Liver (tissue), 9 donors: Measurements from ENCODE around the gene NIPAL1. TPM values are rescaled to one million over a fixed set of nuclear protein-coding genes. Genes with fewer than 3 reads are reported as not detected.

Experiments used
- DNase-seq: peaks from one replicate; pipeline ENCODE4 v3.0.0-alpha.2; 2017; ENCODE audit warnings: low spot score
- H3K27ac ChIP-seq, 2 donors: one replicate each; pipeline ENCODE4 v1.7.0; 2013; ENCODE audit warnings: inconsistent platforms in 2 of 2, low read length in 2 of 2, control low read depth in 1 of 2, low read depth in 1 of 2, mild to moderate bottlenecking in 1 of 2
- H3K27me3 ChIP-seq, 4 donors: one replicate each; pipeline versions ENCODE4 v1.6.1 to v1.7.0; 2013; ENCODE audit warnings: low read length in 3 of 4, inconsistent platforms in 1 of 4, mild to moderate bottlenecking in 1 of 4, moderate library complexity in 1 of 4; ENCODE audit not compliant: control insufficient read depth in 4 of 4, insufficient read depth in 4 of 4
- H3K36me3 ChIP-seq, 4 donors: one replicate each; pipeline versions ENCODE4 v1.6.1 to v1.7.0; 2013; ENCODE audit warnings: low read length in 3 of 4, mild to moderate bottlenecking in 3 of 4, low read depth in 1 of 4, moderate library complexity in 1 of 4; ENCODE audit not compliant: control insufficient read depth in 4 of 4, insufficient read depth in 3 of 4
- H3K4me1 ChIP-seq, 4 donors: one replicate each; pipeline versions ENCODE4 v1.6.1 to v1.7.0; 2013; ENCODE audit warnings: low read length in 3 of 4, mild to moderate bottlenecking in 3 of 4, moderate library complexity in 1 of 4; ENCODE audit not compliant: control insufficient read depth in 4 of 4, insufficient read depth in 4 of 4
- H3K4me3 ChIP-seq, 3 donors: one replicate each; pipeline versions ENCODE4 v1.6.1 to v1.7.0; 2013; ENCODE audit warnings: low read length in 3 of 3, control low read depth in 1 of 3, low read depth in 1 of 3, mild to moderate bottlenecking in 1 of 3
- H3K9ac ChIP-seq, 2 donors: one replicate each; pipeline ENCODE4 v1.7.0; 2013; ENCODE audit warnings: low read length in 2 of 2, mild to moderate bottlenecking in 2 of 2, moderate library complexity in 2 of 2, control low read depth in 1 of 2, low read depth in 1 of 2
- H3K9me3 ChIP-seq, 4 donors: one replicate each; pipeline versions ENCODE4 v1.6.1 to v1.7.0; 2013; ENCODE audit warnings: low read length in 3 of 4; ENCODE audit not compliant: control insufficient read depth in 4 of 4
- EGR1 ChIP-seq, 2 donors: IDR thresholded peaks; 2 replicates each; pipeline ENCODE4 v1.6.1; 2016 to 2018; ENCODE audit warnings: antibody characterized with exemption in 2 of 2, low read depth in 2 of 2
- FOXA1 ChIP-seq: IDR thresholded peaks from 2 replicates; pipeline ENCODE4 v1.6.1; 2016; ENCODE audit warnings: antibody characterized with exemption
- FOXA2 ChIP-seq: IDR thresholded peaks from 2 replicates; pipeline ENCODE4 v1.6.1; 2016; ENCODE audit warnings: antibody characterized with exemption
- GABPA ChIP-seq, 2 donors: IDR thresholded peaks in 1 of 2; conservative IDR thresholded peaks in 1 of 2; 2 replicates each; pipeline ENCODE4 v1.6.1; 2016; ENCODE audit warnings: antibody characterized with exemption in 2 of 2, mild to moderate bottlenecking in 1 of 2, moderate library complexity in 1 of 2
- HNF4A ChIP-seq, 2 donors: conservative IDR thresholded peaks; 2 replicates each; pipeline ENCODE4 v1.6.1; 2016; ENCODE audit warnings: antibody characterized with exemption in 2 of 2, mild to moderate bottlenecking in 2 of 2
- HNF4G ChIP-seq: IDR thresholded peaks from 2 replicates; pipeline ENCODE4 v1.6.1; 2016; ENCODE audit warnings: antibody characterized with exemption
- JUND ChIP-seq, 2 donors: IDR thresholded peaks; 2 replicates each; pipeline ENCODE4 v1.6.1; 2016; ENCODE audit warnings: antibody characterized with exemption in 2 of 2
- NR2F2 ChIP-seq: IDR thresholded peaks from 2 replicates; pipeline ENCODE4 v1.6.1; 2016; ENCODE audit warnings: antibody characterized with exemption
- RAD21 ChIP-seq, 2 donors: IDR thresholded peaks; 2 replicates each; pipeline ENCODE4 v1.6.1; 2016; ENCODE audit warnings: antibody characterized with exemption in 2 of 2, mild to moderate bottlenecking in 2 of 2
- RXRA ChIP-seq, 2 donors: IDR thresholded peaks; 2 replicates each; pipeline ENCODE4 v1.6.1; 2017 to 2018; ENCODE audit warnings: antibody characterized with exemption in 2 of 2, mild to moderate bottlenecking in 1 of 2
- SP1 ChIP-seq: IDR thresholded peaks from 2 replicates; pipeline ENCODE4 v1.6.1; 2018; ENCODE audit warnings: antibody characterized with exemption, mild to moderate bottlenecking
- TAF1 ChIP-seq: conservative IDR thresholded peaks from 2 replicates; pipeline ENCODE4 v1.6.1; 2016; ENCODE audit warnings: antibody characterized with exemption, mild to moderate bottlenecking
- YY1 ChIP-seq: IDR thresholded peaks from 2 replicates; pipeline ENCODE4 v1.6.1; 2016; ENCODE audit warnings: antibody characterized with exemption, mild to moderate bottlenecking
- WGBS: extraction: QIAGEN DNeasy Blood & Tissue Kit; methylation state at CpG from one replicate; pipeline ENCODE4 v1.1.7; 2013; 5-methylcytosine and 5-hydroxymethylcytosine counted together
- polyA plus RNA-seq, 2 donors: library from polyadenylated mRNA; stranded (reverse) in 1 of 2; unstranded in 1 of 2; fragments of 200-250 nt in 1 of 2; fragments of >200 nt in 1 of 2; fragmentation: Nextera tagmentation in 1 of 2; extraction: Ambion mirVana in 1 of 2; gene quantifications; one replicate each; pipeline versions ENCODE4 v1.2.1 to v1.2.3, GENCODE V29; 2013 to 2015
- total RNA-seq, 2 donors: library from RNA; depleted of rRNA; stranded (reverse); fragments of >200 nt; gene quantifications; one replicate each; pipeline ENCODE4 v1.2.3, GENCODE V29; 2014
- TF ChIP-seq, protein P1 (sequence below): IDR thresholded peaks from 2 replicates; pipeline ENCODE4 v1.6.1; 2016; ENCODE audit warnings: antibody characterized with exemption
- TF ChIP-seq, protein P2 (sequence below): IDR thresholded peaks from 2 replicates; pipeline ENCODE4 v1.6.1; 2016; ENCODE audit warnings: antibody characterized with exemption
- TF ChIP-seq, protein P3 (sequence below): fragments of 150-350 bp; IDR thresholded peaks from 2 replicates; pipeline ENCODE4 v1.5.1; 2017; ENCODE audit warnings: improper control_type of control experiment, low read depth, low read length; ENCODE audit not compliant: missing input control
- TF ChIP-seq, protein P4 (sequence below): IDR thresholded peaks from 2 replicates; pipeline ENCODE4 v1.6.1; 2016; ENCODE audit warnings: antibody characterized with exemption
- TF ChIP-seq, protein P5 (sequence below): IDR thresholded peaks from 2 replicates; pipeline ENCODE4 v1.6.1; 2016; ENCODE audit warnings: antibody characterized with exemption, mild to moderate bottlenecking
- donor health status: healthy.
- donor health status: healthy.
- donor health status: healthy.
- donor health status: healthy.
- donor health status: healthy.

NIPAL1 gene
- total RNA-seq (10 to 100 TPM in 1 of 2 donors, 1 to 10 TPM in 1; 7.9 to 10.7 TPM), polyA plus RNA-seq (1 to 10 TPM; 2.5 to 4.3 TPM)

- H3K27ac ChIP-seq = peak within 1 kb of the TSS; percentile 82 to 95
- H3K36me3 ChIP-seq = no peaks in the 10 kb centered on the region
- H3K27me3 ChIP-seq = no peaks in the 10 kb centered on the region
- H3K9me3 ChIP-seq = no peaks in the 10 kb centered on the region
- peaks cover 0 to 27% (median 15%) of the 10 kb centered on the region in 4 donors for H3K4me1 ChIP-seq
- peak; percentile 87 for DNase-seq
- under 1% methylated on average over 60 of the region's 60 CpGs for WGBS
- H3K9ac ChIP-seq = peak within 1 kb of the TSS; percentile 63 to 85
- peak; percentile 9 for TF ChIP-seq FOXA2
- TF ChIP-seq JUND (IDR thresholded peaks at IDR 0.05) = peak in 1 of 2 donors; percentile 48
- peak; percentile 7 for TF ChIP-seq FOXA1
- TF ChIP-seq HNF4G = peak; percentile 75
- TF ChIP-seq EGR1 (IDR thresholded peaks at IDR 0.05; ENCODE audit: low read depth in 2 of 2) = no peak
- TF ChIP-seq, protein P1, sequence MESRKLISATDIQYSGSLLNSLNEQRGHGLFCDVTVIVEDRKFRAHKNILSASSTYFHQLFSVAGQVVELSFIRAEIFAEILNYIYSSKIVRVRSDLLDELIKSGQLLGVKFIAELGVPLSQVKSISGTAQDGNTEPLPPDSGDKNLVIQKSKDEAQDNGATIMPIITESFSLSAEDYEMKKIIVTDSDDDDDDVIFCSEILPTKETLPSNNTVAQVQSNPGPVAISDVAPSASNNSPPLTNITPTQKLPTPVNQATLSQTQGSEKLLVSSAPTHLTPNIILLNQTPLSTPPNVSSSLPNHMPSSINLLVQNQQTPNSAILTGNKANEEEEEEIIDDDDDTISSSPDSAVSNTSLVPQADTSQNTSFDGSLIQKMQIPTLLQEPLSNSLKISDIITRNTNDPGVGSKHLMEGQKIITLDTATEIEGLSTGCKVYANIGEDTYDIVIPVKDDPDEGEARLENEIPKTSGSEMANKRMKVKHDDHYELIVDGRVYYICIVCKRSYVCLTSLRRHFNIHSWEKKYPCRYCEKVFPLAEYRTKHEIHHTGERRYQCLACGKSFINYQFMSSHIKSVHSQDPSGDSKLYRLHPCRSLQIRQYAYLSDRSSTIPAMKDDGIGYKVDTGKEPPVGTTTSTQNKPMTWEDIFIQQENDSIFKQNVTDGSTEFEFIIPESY = peak; percentile 60
- TF ChIP-seq, protein P2, sequence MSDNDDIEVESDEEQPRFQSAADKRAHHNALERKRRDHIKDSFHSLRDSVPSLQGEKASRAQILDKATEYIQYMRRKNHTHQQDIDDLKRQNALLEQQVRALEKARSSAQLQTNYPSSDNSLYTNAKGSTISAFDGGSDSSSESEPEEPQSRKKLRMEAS = peak; percentile 44
- TF ChIP-seq, protein P3, sequence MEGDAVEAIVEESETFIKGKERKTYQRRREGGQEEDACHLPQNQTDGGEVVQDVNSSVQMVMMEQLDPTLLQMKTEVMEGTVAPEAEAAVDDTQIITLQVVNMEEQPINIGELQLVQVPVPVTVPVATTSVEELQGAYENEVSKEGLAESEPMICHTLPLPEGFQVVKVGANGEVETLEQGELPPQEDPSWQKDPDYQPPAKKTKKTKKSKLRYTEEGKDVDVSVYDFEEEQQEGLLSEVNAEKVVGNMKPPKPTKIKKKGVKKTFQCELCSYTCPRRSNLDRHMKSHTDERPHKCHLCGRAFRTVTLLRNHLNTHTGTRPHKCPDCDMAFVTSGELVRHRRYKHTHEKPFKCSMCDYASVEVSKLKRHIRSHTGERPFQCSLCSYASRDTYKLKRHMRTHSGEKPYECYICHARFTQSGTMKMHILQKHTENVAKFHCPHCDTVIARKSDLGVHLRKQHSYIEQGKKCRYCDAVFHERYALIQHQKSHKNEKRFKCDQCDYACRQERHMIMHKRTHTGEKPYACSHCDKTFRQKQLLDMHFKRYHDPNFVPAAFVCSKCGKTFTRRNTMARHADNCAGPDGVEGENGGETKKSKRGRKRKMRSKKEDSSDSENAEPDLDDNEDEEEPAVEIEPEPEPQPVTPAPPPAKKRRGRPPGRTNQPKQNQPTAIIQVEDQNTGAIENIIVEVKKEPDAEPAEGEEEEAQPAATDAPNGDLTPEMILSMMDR = no peak
- TF ChIP-seq, protein P4, sequence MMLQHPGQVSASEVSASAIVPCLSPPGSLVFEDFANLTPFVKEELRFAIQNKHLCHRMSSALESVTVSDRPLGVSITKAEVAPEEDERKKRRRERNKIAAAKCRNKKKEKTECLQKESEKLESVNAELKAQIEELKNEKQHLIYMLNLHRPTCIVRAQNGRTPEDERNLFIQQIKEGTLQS = peak; percentile 28
- TF ChIP-seq RXRA (IDR thresholded peaks at IDR 0.05) = peak; percentile 56 to 74
- peak; percentile 40 to 42 for TF ChIP-seq RAD21 (IDR thresholded peaks at IDR 0.05)
- peak; percentile 83 for TF ChIP-seq TAF1
- peak; percentile 96 for TF ChIP-seq SP1
- TF ChIP-seq HNF4A (conservative IDR thresholded peaks at IDR 0.05) = peak; percentile 80 to 91
- peak; percentile 65 for TF ChIP-seq YY1
- TF ChIP-seq NR2F2 = peak; percentile 6
- TF ChIP-seq, protein P5, sequence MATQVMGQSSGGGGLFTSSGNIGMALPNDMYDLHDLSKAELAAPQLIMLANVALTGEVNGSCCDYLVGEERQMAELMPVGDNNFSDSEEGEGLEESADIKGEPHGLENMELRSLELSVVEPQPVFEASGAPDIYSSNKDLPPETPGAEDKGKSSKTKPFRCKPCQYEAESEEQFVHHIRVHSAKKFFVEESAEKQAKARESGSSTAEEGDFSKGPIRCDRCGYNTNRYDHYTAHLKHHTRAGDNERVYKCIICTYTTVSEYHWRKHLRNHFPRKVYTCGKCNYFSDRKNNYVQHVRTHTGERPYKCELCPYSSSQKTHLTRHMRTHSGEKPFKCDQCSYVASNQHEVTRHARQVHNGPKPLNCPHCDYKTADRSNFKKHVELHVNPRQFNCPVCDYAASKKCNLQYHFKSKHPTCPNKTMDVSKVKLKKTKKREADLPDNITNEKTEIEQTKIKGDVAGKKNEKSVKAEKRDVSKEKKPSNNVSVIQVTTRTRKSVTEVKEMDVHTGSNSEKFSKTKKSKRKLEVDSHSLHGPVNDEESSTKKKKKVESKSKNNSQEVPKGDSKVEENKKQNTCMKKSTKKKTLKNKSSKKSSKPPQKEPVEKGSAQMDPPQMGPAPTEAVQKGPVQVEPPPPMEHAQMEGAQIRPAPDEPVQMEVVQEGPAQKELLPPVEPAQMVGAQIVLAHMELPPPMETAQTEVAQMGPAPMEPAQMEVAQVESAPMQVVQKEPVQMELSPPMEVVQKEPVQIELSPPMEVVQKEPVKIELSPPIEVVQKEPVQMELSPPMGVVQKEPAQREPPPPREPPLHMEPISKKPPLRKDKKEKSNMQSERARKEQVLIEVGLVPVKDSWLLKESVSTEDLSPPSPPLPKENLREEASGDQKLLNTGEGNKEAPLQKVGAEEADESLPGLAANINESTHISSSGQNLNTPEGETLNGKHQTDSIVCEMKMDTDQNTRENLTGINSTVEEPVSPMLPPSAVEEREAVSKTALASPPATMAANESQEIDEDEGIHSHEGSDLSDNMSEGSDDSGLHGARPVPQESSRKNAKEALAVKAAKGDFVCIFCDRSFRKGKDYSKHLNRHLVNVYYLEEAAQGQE = peak; percentile 78
- TF ChIP-seq GABPA (IDR thresholded peaks at IDR 0.05 in 1 of 2, conservative IDR thresholded peaks at IDR 0.05 in 1 of 2) = peak in 1 of 2 donors; percentile 37
- peak within 1 kb of the TSS; percentile 80 to 93 (median 84) for H3K4me3 ChIP-seq
These were observed at the start of gene NIPAL1, which contains the start of gene CNGA1 for GRCh38 chr4:48016141-48017107. TSS of gene NIPAL1 (plus strand) at chr4:48016772. CDS start at chr4:48016840, 68 bp downstream. TSS of gene CNGA1 (minus strand) at chr4:48016681. CDS start at chr4:47952689, 63,992 bp downstream.
